HEK293 (cell line): ENCODE data around the gene ARL8A.
"Not testable (repeated sequence)": the region's sequence is repeated elsewhere in the genome, so short reads cannot be mapped to it uniquely, and the experiment has no call there.

Experiments
- CTCF ChIP-seq: fragments of 450-650 bp; formaldehyde crosslinking; IDR thresholded peaks from 2 replicates; pipeline ENCODE4 v1.5.1; 2016; ENCODE audit warnings: missing biosample characterization, missing genetic modification characterization
- KLF10 ChIP-seq: fragments of 450-650 bp; IDR thresholded peaks from 2 replicates; pipeline ENCODE4 v1.5.1; 2018; ENCODE audit warnings: missing biosample characterization, mild to moderate bottlenecking, missing genetic modification characterization
- ZEB2 ChIP-seq: fragments of 450-650 bp; formaldehyde crosslinking; IDR thresholded peaks from 2 replicates; pipeline ENCODE4 v1.5.1; 2016; ENCODE audit warnings: missing biosample characterization, missing genetic modification characterization
- ZNF10 ChIP-seq: fragments of 450-650 bp; formaldehyde crosslinking; IDR thresholded peaks from 2 replicates; pipeline ENCODE4 v1.5.1; 2017; ENCODE audit warnings: missing biosample characterization, missing genetic modification characterization
- ZNF211 ChIP-seq: fragments of 450-650 bp; formaldehyde crosslinking; IDR thresholded peaks from 2 replicates; pipeline ENCODE4 v1.5.1; 2016; ENCODE audit warnings: low read depth, missing biosample characterization, missing genetic modification characterization
- ZNF639 ChIP-seq: fragments of 450-650 bp; formaldehyde crosslinking; IDR thresholded peaks from 2 replicates; pipeline ENCODE4 v1.5.1; 2016; ENCODE audit warnings: missing biosample characterization, missing genetic modification characterization
- ZNF654 ChIP-seq: fragments of 450-650 bp; formaldehyde crosslinking; IDR thresholded peaks from 2 replicates; pipeline ENCODE4 v1.5.1; 2016; ENCODE audit warnings: low read depth, missing biosample characterization, missing genetic modification characterization
- ZNF660 ChIP-seq: fragments of 450-650 bp; IDR thresholded peaks from 2 replicates; pipeline ENCODE4 v1.5.1; 2018; ENCODE audit warnings: missing biosample characterization, mild to moderate bottlenecking, missing genetic modification characterization
- ZNF670 ChIP-seq: fragments of 450-650 bp; formaldehyde crosslinking; IDR thresholded peaks from 2 replicates; pipeline ENCODE4 v1.5.1; 2016; ENCODE audit warnings: missing biosample characterization, missing genetic modification characterization, low read depth

- not testable (repeated sequence) for TF ChIP-seq CTCF; KLF10 (tag by site-specific recombination); ZNF670 (tag by site-specific recombination); ZNF639; ZNF211 (tag by site-specific recombination); ZEB2; ZNF660 (tag by site-specific recombination); ZNF654 (tag by site-specific recombination); ZNF10
Measured at GRCh38 chr1:202191391-202191790, 46.9 kb upstream of the ARL8A start.
